Vagina (tissue), 2 donors: ENCODE results near the gene MS4A18.

ENCODE experiments used
- POLR2A ChIP-seq, 2 donors: fragments of 450-650 bp; IDR thresholded peaks; one replicate each; pipeline ENCODE4 v1.6.1; 2017; ENCODE audit warnings: antibody characterized with exemption in 2 of 2, mild to moderate bottlenecking in 2 of 2, moderate library complexity in 2 of 2
- POLR2AphosphoS5 ChIP-seq, 2 donors: sonication (generic); formaldehyde crosslinking; IDR thresholded peaks; one replicate each; pipeline ENCODE4 v1.9.0; 2017; ENCODE audit warnings: antibody characterized with exemption in 2 of 2, mild to moderate bottlenecking in 2 of 2, low read depth in 1 of 2; ENCODE audit not compliant: insufficient read depth in 1 of 2
- TF ChIP-seq, protein P1 (sequence below), 3 experiments: fragments of 450-650 bp in 2 of 3; fragments of 200-600 bp in 1 of 3; sonication (generic) in 1 of 3; IDR thresholded peaks; one replicate each; pipeline ENCODE4 v1.5.1; 2017 to 2019; ENCODE audit warnings: antibody characterized with exemption in 3 of 3, mild to moderate bottlenecking in 2 of 3, moderate library complexity in 2 of 3

DNA sequence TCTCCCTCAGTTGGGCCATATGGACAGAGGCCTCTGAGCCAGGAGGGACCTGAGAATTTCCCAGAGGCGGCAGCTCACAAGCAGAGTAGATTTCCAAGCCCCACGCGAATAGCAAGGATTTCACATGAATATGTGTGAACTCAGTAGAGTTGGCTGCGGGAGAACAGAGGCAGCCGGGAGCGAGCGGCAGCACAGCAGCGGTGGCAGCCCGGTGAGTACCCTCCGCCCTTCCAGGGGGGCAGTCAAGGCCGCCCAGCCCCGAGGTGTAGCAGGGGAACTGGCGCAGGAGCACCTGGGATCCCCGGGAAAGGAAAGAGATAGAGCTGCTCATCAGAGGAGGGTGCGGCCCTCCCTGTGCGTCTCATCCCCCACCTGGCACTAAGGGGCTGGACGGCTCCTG is 23.7 kb downstream of the MS4A18 start:
- TF ChIP-seq, protein P1, sequence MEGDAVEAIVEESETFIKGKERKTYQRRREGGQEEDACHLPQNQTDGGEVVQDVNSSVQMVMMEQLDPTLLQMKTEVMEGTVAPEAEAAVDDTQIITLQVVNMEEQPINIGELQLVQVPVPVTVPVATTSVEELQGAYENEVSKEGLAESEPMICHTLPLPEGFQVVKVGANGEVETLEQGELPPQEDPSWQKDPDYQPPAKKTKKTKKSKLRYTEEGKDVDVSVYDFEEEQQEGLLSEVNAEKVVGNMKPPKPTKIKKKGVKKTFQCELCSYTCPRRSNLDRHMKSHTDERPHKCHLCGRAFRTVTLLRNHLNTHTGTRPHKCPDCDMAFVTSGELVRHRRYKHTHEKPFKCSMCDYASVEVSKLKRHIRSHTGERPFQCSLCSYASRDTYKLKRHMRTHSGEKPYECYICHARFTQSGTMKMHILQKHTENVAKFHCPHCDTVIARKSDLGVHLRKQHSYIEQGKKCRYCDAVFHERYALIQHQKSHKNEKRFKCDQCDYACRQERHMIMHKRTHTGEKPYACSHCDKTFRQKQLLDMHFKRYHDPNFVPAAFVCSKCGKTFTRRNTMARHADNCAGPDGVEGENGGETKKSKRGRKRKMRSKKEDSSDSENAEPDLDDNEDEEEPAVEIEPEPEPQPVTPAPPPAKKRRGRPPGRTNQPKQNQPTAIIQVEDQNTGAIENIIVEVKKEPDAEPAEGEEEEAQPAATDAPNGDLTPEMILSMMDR (IDR thresholded peaks at IDR 0.05) = no peak
- no peak for TF ChIP-seq POLR2AphosphoS5 (IDR thresholded peaks at IDR 0.05; ENCODE audit: insufficient read depth in 1 of 2, low read depth in 1 of 2)
- TF ChIP-seq POLR2A (IDR thresholded peaks at IDR 0.05) = no peak
